ENCODE results near the gene IRF2BP1. TPM values are rescaled to one million over a fixed set of nuclear protein-coding genes. Genes with fewer than 3 reads are reported as not detected.

Gene IRF2BP1
- total RNA-seq (2021) (29.7 and 34.5 TPM in 2 replicates), Bru-seq, nascent RNA (percentile 52 among the genes with signal in this experiment), BruChase-seq, experiment 1, labeled RNA remaining after a 2-hour chase (percentile 72 among the genes with signal in this experiment), BruChase-seq, experiment 2, labeled RNA remaining after a 6-hour chase (percentile 63 among the genes with signal in this experiment)
- long read RNA-seq, transcript IRF2BP1-201 (1 exons, 2,564 nt): major isoform, 91 of 91 reads
- long read RNA-seq, partial matches to known transcripts: 0 of 91 reads
- long read RNA-seq, other reads (novel, unspliced or antisense): 0 of 91 reads

GRCh38 chr19:45885556-45886426 lies at the start of gene IRF2BP1:
IRF2BP1 (minus strand) TSS chr19:45886141; CDS start chr19:45885774, 367 bp downstream.
- ChIA-PET CTCF (interaction anchor here (0.6 to 0.9 kb wide), 3 partner anchors 16 to 1305 kb away, joined by 3 to 12 read pairs (median 5); no protein-coding TSS in a partner anchor), POLR2A (ENCODE audit: low non-redundant PET) (interaction anchor here (0.7 kb wide), 1 partner anchor 169 kb away, joined by 3 read pairs; no protein-coding TSS in a partner anchor)
- intact Hi-C loops (cut with micrococcal nuclease; ENCODE audit: unreplicated experiment): no loop called here
- peak within 1 kb of the TSS; percentile 90 for H3K27ac ChIP-seq (ENCODE audit: low read depth, low read length, poor library complexity, severe bottlenecking)
- no peaks in the 10 kb centered on the region for H3K27me3 ChIP-seq (replicated peaks; ENCODE audit: insufficient read depth, low read depth, low read length, poor library complexity)
- TF ChIP-seq CTCF (conservative IDR thresholded peaks at IDR 0.05; ENCODE audit: low read depth, low read length) (no peak), EZH2 (IDR thresholded peaks at IDR 0.05; ENCODE audit: borderline replicate concordance, low read depth, low read length, poor library complexity, severe bottlenecking) (no peak)
- peaks cover 29% of the 10 kb centered on the region for H3K4me1 ChIP-seq (ENCODE audit: insufficient read depth, low read length, poor library complexity, severe bottlenecking)
- TSS peak; percentile 32 for BruUV-seq (replicated peaks)
- peak; percentile 95 for DNase-seq (ENCODE audit: low spot score)
- H3K36me3 ChIP-seq (ENCODE audit: insufficient read depth, low read length, poor library complexity, severe bottlenecking): peaks cover 2% of the 10 kb centered on the region
- peak within 1 kb of the TSS; percentile 79 for H3K4me3 ChIP-seq (ENCODE audit: low read depth, low read length, poor library complexity, severe bottlenecking)
- no peaks in the 10 kb centered on the region for H3K9me3 ChIP-seq (ENCODE audit: low read depth, low read length, poor library complexity, severe bottlenecking)

GRCh38 chr19:45935267-45935666 lies 49.3 kb upstream of the IRF2BP1 start:
- BruUV-seq (replicated peaks): no TSS peak
- intact Hi-C loops (cut with micrococcal nuclease; ENCODE audit: unreplicated experiment): no loop called here
- POLR2A ChIA-PET (ENCODE audit: low non-redundant PET): no interaction called here
- Histone ChIP-seq H3K4me1 (ENCODE audit: insufficient read depth, low read length, poor library complexity, severe bottlenecking) (no peaks in the 10 kb centered on the region), H3K27ac (ENCODE audit: low read depth, low read length, poor library complexity, severe bottlenecking) (no peak overlapping the region), H3K36me3 (ENCODE audit: insufficient read depth, low read length, poor library complexity, severe bottlenecking) (no peaks in the 10 kb centered on the region), H3K27me3 (replicated peaks; ENCODE audit: insufficient read depth, low read depth, low read length, poor library complexity) (peaks cover 51% of the 10 kb centered on the region), H3K9me3 (ENCODE audit: low read depth, low read length, poor library complexity, severe bottlenecking) (no peaks in the 10 kb centered on the region), H3K4me3 (ENCODE audit: low read depth, low read length, poor library complexity, severe bottlenecking) (no peak overlapping the region)
- TF ChIP-seq EZH2 (IDR thresholded peaks at IDR 0.05; ENCODE audit: borderline replicate concordance, low read depth, low read length, poor library complexity, severe bottlenecking) (no peak), CTCF (conservative IDR thresholded peaks at IDR 0.05; ENCODE audit: low read depth, low read length) (no peak)
- DNase-seq (ENCODE audit: low spot score): no peak
- CTCF ChIA-PET: no interaction called here

- H3K27me3 ChIP-seq (replicated peaks; ENCODE audit: insufficient read depth, low read depth, low read length, poor library complexity): peaks cover 49% of the 10 kb centered on the region
- TF ChIP-seq CTCF (conservative IDR thresholded peaks at IDR 0.05; ENCODE audit: low read depth, low read length): no peak
- no peak for TF ChIP-seq EZH2 (IDR thresholded peaks at IDR 0.05; ENCODE audit: borderline replicate concordance, low read depth, low read length, poor library complexity, severe bottlenecking)
- no peaks in the 10 kb centered on the region for H3K36me3 ChIP-seq (ENCODE audit: insufficient read depth, low read length, poor library complexity, severe bottlenecking)
- no peaks in the 10 kb centered on the region for H3K4me1 ChIP-seq (ENCODE audit: insufficient read depth, low read length, poor library complexity, severe bottlenecking)
- no TSS peak for BruUV-seq (replicated peaks)
- no peak overlapping the region for H3K27ac ChIP-seq (ENCODE audit: low read depth, low read length, poor library complexity, severe bottlenecking)
- DNase-seq (ENCODE audit: low spot score): no peak
- H3K9me3 ChIP-seq (ENCODE audit: low read depth, low read length, poor library complexity, severe bottlenecking): no peaks in the 10 kb centered on the region
- ChIA-PET CTCF (no interaction called here), POLR2A (ENCODE audit: low non-redundant PET) (no interaction called here)
- H3K4me3 ChIP-seq (ENCODE audit: low read depth, low read length, poor library complexity, severe bottlenecking): no peak overlapping the region
- intact Hi-C loops (cut with micrococcal nuclease; ENCODE audit: unreplicated experiment): no loop called here
Observed at GRCh38 chr19:45934551-45935230, 48.8 kb upstream of the IRF2BP1 start.
